OCI-LY3 (cell line): ENCODE results near the gene GJA9.

Source experiments
- CTCF ChIP-seq: fragments of 200-600, 300-600 bp; sonication (generic); IDR thresholded peaks from 2 replicates; pipeline ENCODE4 v1.5.1; 2014; ENCODE audit warnings: antibody characterized with exemption, low read length, low read depth
- EZH2phosphoT487 ChIP-seq: fragments of 200-600 bp; shearing (Covaris generic); IDR thresholded peaks from 2 replicates; pipeline ENCODE4 v1.6.1; 2018; ENCODE audit warnings: antibody characterized with exemption, mixed run types, low read depth

DNA sequence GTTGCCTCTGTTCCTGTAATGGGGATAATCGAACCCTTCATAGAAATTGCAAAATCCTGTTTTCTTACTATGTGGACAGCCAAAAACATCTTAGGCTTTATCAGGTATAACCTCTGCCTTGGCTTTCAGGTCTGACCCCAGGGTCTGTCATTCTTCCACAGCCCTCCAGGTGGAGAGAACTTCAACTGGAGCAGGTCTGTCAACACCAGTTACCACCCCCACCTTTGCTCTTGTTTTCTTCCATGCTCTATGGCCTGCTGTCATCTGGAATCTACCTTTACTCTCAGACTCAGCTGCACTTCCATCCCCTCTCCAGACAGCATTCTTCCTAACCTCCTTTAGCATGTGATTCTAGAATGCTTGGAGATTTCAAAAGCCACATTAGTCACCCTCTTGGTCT is 10.4 kb upstream of the GJA9 start:
- TF ChIP-seq CTCF, result no peak
- no peak for TF ChIP-seq EZH2phosphoT487
